Esophagus muscularis mucosa (tissue), 4 donors: Measurements from ENCODE around the gene DNMBP. TPM values are rescaled to one million over a fixed set of nuclear protein-coding genes. Genes with fewer than 3 reads are reported as not detected.
"Not testable (repeated sequence)": the region's sequence is repeated elsewhere in the genome, so short reads cannot be mapped to it uniquely, and the experiment has no call there.

Experiments used
- DNase-seq: peaks from one replicate; pipeline ENCODE4 v3.0.0-alpha.2; 2017; ENCODE audit errors: extremely low spot score
- H3K27ac ChIP-seq, 4 donors: fragments of 200-600 bp; sonication (generic); replicated peaks in 1 of 4; 1 replicate in 3 of 4; 2 replicates in 1 of 4; pipeline ENCODE4 v1.5.1; 2016 to 2019; ENCODE audit warnings: mild to moderate bottlenecking in 1 of 4
- H3K27me3 ChIP-seq, 4 donors: fragments of 200-600 bp; sonication (generic); one replicate each; pipeline versions ENCODE4 v1.5.1 to v1.6.0; 2016 to 2019
- H3K36me3 ChIP-seq, 4 donors: fragments of 200-600 bp; sonication (generic); one replicate each; pipeline ENCODE4 v1.5.1; 2016 to 2019
- H3K4me1 ChIP-seq, 4 donors: fragments of 200-600 bp; sonication (generic); one replicate each; pipeline ENCODE4 v1.5.1; 2016 to 2019
- H3K4me3 ChIP-seq, 4 donors: fragments of 200-600 bp; sonication (generic); 1 replicate in 2 of 4; 2 replicates in 2 of 4; pipeline ENCODE4 v1.5.1; 2016 to 2019; ENCODE audit warnings: mild to moderate bottlenecking in 4 of 4, moderate library complexity in 1 of 4
- H3K9me3 ChIP-seq, 4 donors: fragments of 200-600 bp; sonication (generic); 1 replicate in 3 of 4; 2 replicates in 1 of 4; pipeline ENCODE4 v1.5.1; 2016 to 2019
- EP300 ChIP-seq: sonication (generic); formaldehyde crosslinking; IDR thresholded peaks from one replicate; pipeline ENCODE4 v1.6.1; 2017; ENCODE audit warnings: antibody characterized with exemption
- POLR2A ChIP-seq: fragments of 450-650 bp; IDR thresholded peaks from one replicate; pipeline ENCODE4 v1.6.1; 2017; ENCODE audit warnings: antibody characterized with exemption, moderate library complexity, mild to moderate bottlenecking, low read depth
- POLR2AphosphoS5 ChIP-seq, 2 donors: sonication (generic); formaldehyde crosslinking; IDR thresholded peaks; one replicate each; pipeline ENCODE4 v1.6.1; 2017; ENCODE audit warnings: antibody characterized with exemption in 2 of 2
- WGBS: methylation state at CpG from one replicate; pipeline ENCODE4 v1.1.5; 2018; 5-methylcytosine and 5-hydroxymethylcytosine counted together
- intact Hi-C: fragments of 100-400 bp; cut with DNase I; formaldehyde crosslinking; loops from one replicate; pipeline ENCODE4 v1.15.1; 2023
- total RNA-seq, 4 donors: library from RNA; depleted of rRNA; stranded (reverse); fragments of >200 nt; gene quantifications; one replicate each; pipeline versions ENCODE4 v1.1.0 to v1.2.1, GENCODE V29; 2016
- TF ChIP-seq, protein P1 (sequence below), 3 experiments: fragments of 200-600 bp in 2 of 3; fragments of 450-650 bp in 1 of 3; sonication (generic) in 2 of 3; IDR thresholded peaks; one replicate each; pipeline ENCODE4 v1.5.1; 2017 to 2019; ENCODE audit warnings: antibody characterized with exemption in 3 of 3, mild to moderate bottlenecking in 2 of 3, moderate library complexity in 1 of 3

DNMBP gene
- total RNA-seq, 4 donors from 2014 or later = 14.5 to 21.6 (median 17.4) TPM

DNA sequence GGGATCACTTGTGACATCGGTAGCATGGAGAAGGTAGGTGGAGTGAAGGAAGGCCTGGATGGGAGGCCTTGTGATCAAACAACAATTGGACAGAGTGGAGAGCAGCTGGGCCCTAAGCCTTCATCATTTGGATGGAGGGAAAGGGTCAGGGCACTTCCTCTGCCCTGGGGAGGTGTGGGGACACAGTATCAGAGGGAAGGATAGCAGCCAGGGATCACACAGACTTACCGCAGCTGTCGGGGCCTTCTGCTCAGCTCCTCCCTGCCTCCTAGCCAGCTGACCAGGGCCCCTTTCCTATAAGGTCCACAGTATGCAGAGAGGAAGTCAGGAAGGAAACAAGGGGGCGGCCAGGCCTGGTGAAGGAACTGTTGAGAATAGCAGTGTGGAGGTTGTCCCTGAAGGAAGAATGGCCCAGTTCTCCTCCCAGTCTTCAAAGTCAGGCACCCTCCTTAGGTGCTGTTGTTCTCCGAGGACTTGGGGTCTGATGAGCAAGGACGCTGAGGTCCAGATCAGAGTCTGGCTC lies 165.3 kb downstream of the DNMBP start:
- no peaks in the 10 kb centered on the region for H3K9me3 ChIP-seq
- intact Hi-C loops = loop anchor here (10.0 kb wide), 1 partner anchor 170 kb away; no protein-coding TSS in a partner anchor
- 90% methylated on average over 6 of the region's 6 CpGs for WGBS

GRCh38 chr10:99843310-99843709 lies 166.4 kb downstream of the DNMBP start:
- TF ChIP-seq, protein P1, sequence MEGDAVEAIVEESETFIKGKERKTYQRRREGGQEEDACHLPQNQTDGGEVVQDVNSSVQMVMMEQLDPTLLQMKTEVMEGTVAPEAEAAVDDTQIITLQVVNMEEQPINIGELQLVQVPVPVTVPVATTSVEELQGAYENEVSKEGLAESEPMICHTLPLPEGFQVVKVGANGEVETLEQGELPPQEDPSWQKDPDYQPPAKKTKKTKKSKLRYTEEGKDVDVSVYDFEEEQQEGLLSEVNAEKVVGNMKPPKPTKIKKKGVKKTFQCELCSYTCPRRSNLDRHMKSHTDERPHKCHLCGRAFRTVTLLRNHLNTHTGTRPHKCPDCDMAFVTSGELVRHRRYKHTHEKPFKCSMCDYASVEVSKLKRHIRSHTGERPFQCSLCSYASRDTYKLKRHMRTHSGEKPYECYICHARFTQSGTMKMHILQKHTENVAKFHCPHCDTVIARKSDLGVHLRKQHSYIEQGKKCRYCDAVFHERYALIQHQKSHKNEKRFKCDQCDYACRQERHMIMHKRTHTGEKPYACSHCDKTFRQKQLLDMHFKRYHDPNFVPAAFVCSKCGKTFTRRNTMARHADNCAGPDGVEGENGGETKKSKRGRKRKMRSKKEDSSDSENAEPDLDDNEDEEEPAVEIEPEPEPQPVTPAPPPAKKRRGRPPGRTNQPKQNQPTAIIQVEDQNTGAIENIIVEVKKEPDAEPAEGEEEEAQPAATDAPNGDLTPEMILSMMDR (IDR thresholded peaks at IDR 0.05) = no peak
- TF ChIP-seq POLR2A (no peak), POLR2AphosphoS5 (IDR thresholded peaks at IDR 0.05) (no peak), EP300 (no peak)
- Histone ChIP-seq H3K4me1 (peaks cover 0 to 11% (median 10%) of the 10 kb centered on the region in 4 donors), H3K27me3 (no peaks in the 10 kb centered on the region), H3K27ac (no peak overlapping the region), H3K4me3 (no peak overlapping the region), H3K9me3 (no peaks in the 10 kb centered on the region), H3K36me3 (no peaks in the 10 kb centered on the region)
- peak; percentile 37 for DNase-seq
- intact Hi-C loops = loop anchor here (10.0 kb wide), 1 partner anchor 171 kb away; no protein-coding TSS in a partner anchor
- 83% methylated on average over 3 of the region's 3 CpGs for WGBS

More for the DNA sequence above, 165.3 kb downstream of the DNMBP start:
- no peak for DNase-seq
- peaks cover 0 to 15% (median 12%) of the 10 kb centered on the region in 4 donors for H3K4me1 ChIP-seq
- no peak overlapping the region for H3K4me3 ChIP-seq
- no peaks in the 10 kb centered on the region for H3K27me3 ChIP-seq
- TF ChIP-seq POLR2A (no peak), POLR2AphosphoS5 (IDR thresholded peaks at IDR 0.05) (no peak), EP300 (no peak)
- TF ChIP-seq, protein P1 (IDR thresholded peaks at IDR 0.05) = no peak
- no peaks in the 10 kb centered on the region for H3K36me3 ChIP-seq
- H3K27ac ChIP-seq = no peak overlapping the region

DNA sequence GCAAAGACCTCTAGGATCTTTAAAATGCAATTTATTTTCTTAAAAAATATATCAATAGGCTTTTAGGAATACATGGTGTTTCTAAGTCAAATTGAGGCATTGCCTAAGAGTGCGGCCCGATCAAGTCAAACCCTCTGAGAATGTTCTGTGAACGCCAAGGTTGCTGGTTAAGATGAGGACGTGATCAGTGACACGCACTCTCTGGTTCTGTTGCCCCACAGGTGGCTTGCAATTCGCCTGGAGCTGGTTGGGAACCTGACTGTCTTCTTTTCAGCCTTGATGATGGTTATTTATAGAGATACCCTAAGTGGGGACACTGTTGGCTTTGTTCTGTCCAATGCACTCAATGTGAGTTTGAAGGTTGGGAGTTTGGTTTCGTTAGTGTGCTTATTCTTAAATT lies 168.0 kb downstream of the DNMBP start:
- no peaks in the 10 kb centered on the region for H3K36me3 ChIP-seq
- no peaks in the 10 kb centered on the region for H3K9me3 ChIP-seq
- TF ChIP-seq, protein P1 (IDR thresholded peaks at IDR 0.05) = no peak
- no peak for TF ChIP-seq EP300
- TF ChIP-seq POLR2A = no peak
- TF ChIP-seq POLR2AphosphoS5 (IDR thresholded peaks at IDR 0.05) = no peak
- no peak overlapping the region for H3K27ac ChIP-seq
- intact Hi-C loops = loop anchor here (10.0 kb wide), 1 partner anchor 173 kb away; no protein-coding TSS in a partner anchor
- no peak for DNase-seq
- no peaks in the 10 kb centered on the region for H3K27me3 ChIP-seq
- H3K4me1 ChIP-seq = peaks cover 0 to 11% (median 10%) of the 10 kb centered on the region in 4 donors
- no peak overlapping the region for H3K4me3 ChIP-seq
- 84% methylated on average over 7 of the region's 7 CpGs for WGBS

GRCh38 chr10:99840859-99841258 lies 168.9 kb downstream of the DNMBP start:
- H3K4me1 ChIP-seq, H3K36me3 ChIP-seq, H3K27me3 ChIP-seq, DNase-seq, H3K4me3 ChIP-seq, H3K9me3 ChIP-seq, H3K27ac ChIP-seq: not testable (repeated sequence)
- intact Hi-C loops = loop anchor here (10.0 kb wide), 1 partner anchor 174 kb away; no protein-coding TSS in a partner anchor
- 91% methylated on average over 2 of the region's 2 CpGs for WGBS

DNA sequence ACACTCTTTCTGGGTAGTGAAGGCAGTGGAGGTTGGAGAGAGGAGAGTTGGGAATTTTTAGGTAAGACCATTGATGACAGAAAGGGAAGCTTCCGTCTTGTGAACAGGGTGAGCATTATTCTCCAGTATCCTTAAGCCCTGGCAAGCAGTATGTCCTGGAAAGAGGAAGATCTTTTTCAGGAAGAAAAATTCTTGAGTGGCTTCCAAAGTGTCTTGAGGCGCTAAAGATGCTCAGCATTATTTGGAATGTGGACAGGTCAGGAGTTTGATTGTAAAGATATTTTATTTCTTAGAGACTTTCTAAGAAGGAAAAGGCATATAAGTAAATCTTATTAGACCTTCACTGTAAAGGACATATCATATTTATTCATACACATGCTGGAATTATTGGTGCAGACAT lies 173.0 kb downstream of the DNMBP start:
- Histone ChIP-seq H3K4me3 (no peak overlapping the region), H3K27ac (no peak overlapping the region), H3K27me3 (no peaks in the 10 kb centered on the region), H3K4me1 (no peaks in the 10 kb centered on the region), H3K36me3 (no peaks in the 10 kb centered on the region), H3K9me3 (no peaks in the 10 kb centered on the region)
- no peak for DNase-seq
- TF ChIP-seq, protein P1 (IDR thresholded peaks at IDR 0.05) = no peak
- TF ChIP-seq EP300 = no peak
- TF ChIP-seq POLR2A = no peak
- TF ChIP-seq POLR2AphosphoS5 (IDR thresholded peaks at IDR 0.05) = no peak
- intact Hi-C loops = no loop called here
- 30% methylated on average over 2 of the region's 2 CpGs for WGBS
